NB4 (cell line): ENCODE measurements around the gene MERTK.

Experiments
- CTCF ChIP-seq: IDR thresholded peaks from one replicate; pipeline ENCODE4 v1.5.1; 2012; ENCODE audit warnings: low read depth, low read length
- MAX ChIP-seq: IDR thresholded peaks from 2 replicates; pipeline ENCODE4 v1.6.1; 2011; ENCODE audit warnings: low read depth, low read length
- MYC ChIP-seq: IDR thresholded peaks from 2 replicates; pipeline ENCODE4 v1.6.1; 2011; ENCODE audit warnings: low read depth, low read length
- POLR2A ChIP-seq: IDR thresholded peaks from 2 replicates; pipeline ENCODE4 v1.6.1; 2011; ENCODE audit warnings: mild to moderate bottlenecking; ENCODE audit not compliant: insufficient read length; ENCODE audit errors: extremely low read depth

GRCh38 chr2:111932841-111933291, 34.5 kb downstream of the MERTK start:
- TF ChIP-seq CTCF: no peak
- TF ChIP-seq POLR2A: no peak
- no peak for TF ChIP-seq MAX
- TF ChIP-seq MYC: no peak
